Hepatocyte (in vitro differentiated cells): Measurements from ENCODE around the gene VEGFB.

Experiments
- CTCF ChIP-seq: fragments of 200-600 bp; sonication (generic); IDR thresholded peaks from 2 replicates; pipeline ENCODE4 v1.5.1; 2016; ENCODE audit warnings: antibody characterized with exemption, mild to moderate bottlenecking; ENCODE audit not compliant: poor library complexity
- EZH2 ChIP-seq: fragments of 200-600 bp; sonication (generic); IDR thresholded peaks from 2 replicates; pipeline ENCODE4 v1.6.1; 2016; ENCODE audit warnings: antibody characterized with exemption, mild to moderate bottlenecking, borderline replicate concordance
- EZH2phosphoT487 ChIP-seq: fragments of 200-600 bp; sonication (generic); IDR thresholded peaks from one replicate; pipeline ENCODE4 v1.6.1; 2018; ENCODE audit warnings: antibody characterized with exemption, mild to moderate bottlenecking, low read depth, moderate library complexity; ENCODE audit not compliant: unreplicated experiment, severe bottlenecking

DNA sequence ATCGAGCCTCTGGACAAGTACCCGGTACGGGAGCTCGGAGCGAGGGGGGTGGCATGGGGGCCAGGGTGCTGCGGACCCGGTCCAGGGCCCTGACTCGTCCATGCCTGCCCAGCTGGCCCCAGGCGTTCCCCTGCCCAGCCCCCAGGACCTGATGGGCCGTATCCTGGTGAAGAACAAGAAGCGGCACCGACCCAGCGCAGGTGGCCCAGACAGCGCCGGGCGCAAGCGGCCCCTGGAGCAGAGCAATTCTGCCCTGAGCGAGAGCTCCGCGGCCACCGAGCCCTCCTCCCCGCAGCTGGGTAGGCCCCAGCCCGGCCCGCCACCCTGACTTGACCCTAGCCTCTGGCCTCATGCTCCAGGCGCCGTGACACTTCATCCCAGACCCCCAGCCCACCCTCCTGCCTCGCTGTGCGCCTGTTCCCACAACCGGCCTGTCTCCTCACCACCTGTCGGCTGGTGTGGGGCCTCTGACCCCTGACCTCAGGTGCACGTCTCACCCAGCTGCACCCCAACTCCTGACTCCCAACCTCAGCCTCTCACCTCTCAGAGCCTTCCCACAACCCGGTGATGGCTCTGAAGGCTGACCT lies 24.7 kb downstream of the VEGFB start:
- TF ChIP-seq CTCF, result no peak
- TF ChIP-seq EZH2phosphoT487, result no peak
- TF ChIP-seq EZH2, result no peak
